Peyer's patch (tissue), 4 donors: Measurements from ENCODE around the gene SNX33.
A peak's percentile ranks its signal among the peaks of the same experiment; 100 is the strongest.
"Not testable (repeated sequence)": the region's sequence is repeated elsewhere in the genome, so short reads cannot be mapped to it uniquely, and the experiment has no call there.

ENCODE experiments used
- POLR2A ChIP-seq, 2 donors: fragments of 450-650 bp; IDR thresholded peaks; one replicate each; pipeline ENCODE4 v1.5.1; 2017; ENCODE audit warnings: antibody characterized with exemption in 2 of 2, mild to moderate bottlenecking in 2 of 2, moderate library complexity in 2 of 2
- TF ChIP-seq, protein P1 (sequence below), 6 experiments: fragments of 450-650 bp in 4 of 6; fragments of 200-600 bp in 2 of 6; sonication (generic) in 1 of 6; IDR thresholded peaks; one replicate each; pipeline ENCODE4 v1.5.1; 2017 to 2019; ENCODE audit warnings: antibody characterized with exemption in 6 of 6, mild to moderate bottlenecking in 3 of 6, moderate library complexity in 1 of 6

DNA sequence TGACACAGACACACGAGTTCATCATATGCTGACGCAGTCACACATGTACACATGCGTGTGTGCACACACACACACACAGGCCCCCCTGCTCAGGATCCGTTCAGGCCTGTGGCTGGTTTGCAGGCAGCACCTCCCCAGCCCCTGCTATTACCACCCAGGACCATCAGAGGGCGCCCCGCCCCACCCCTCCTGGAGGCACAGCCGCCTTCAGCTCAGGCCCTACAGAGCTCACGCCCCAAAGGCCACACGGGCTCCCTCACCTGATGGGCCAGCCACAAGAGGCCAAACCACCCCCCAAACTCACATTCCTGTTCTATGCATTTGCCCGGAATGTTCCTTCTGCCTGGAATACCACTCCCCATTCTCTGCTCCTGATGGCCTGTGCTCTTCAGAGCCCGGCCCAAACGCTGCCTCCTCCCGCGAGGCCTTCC lies 38.5 kb downstream of the SNX33 start:
- TF ChIP-seq, protein P1, sequence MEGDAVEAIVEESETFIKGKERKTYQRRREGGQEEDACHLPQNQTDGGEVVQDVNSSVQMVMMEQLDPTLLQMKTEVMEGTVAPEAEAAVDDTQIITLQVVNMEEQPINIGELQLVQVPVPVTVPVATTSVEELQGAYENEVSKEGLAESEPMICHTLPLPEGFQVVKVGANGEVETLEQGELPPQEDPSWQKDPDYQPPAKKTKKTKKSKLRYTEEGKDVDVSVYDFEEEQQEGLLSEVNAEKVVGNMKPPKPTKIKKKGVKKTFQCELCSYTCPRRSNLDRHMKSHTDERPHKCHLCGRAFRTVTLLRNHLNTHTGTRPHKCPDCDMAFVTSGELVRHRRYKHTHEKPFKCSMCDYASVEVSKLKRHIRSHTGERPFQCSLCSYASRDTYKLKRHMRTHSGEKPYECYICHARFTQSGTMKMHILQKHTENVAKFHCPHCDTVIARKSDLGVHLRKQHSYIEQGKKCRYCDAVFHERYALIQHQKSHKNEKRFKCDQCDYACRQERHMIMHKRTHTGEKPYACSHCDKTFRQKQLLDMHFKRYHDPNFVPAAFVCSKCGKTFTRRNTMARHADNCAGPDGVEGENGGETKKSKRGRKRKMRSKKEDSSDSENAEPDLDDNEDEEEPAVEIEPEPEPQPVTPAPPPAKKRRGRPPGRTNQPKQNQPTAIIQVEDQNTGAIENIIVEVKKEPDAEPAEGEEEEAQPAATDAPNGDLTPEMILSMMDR (IDR thresholded peaks at IDR 0.05) = peak; percentile 35 to 77 (median 73)
- TF ChIP-seq POLR2A (IDR thresholded peaks at IDR 0.05) = not testable (repeated sequence)
